Osteoblast (primary cell): ENCODE data around the gene OLFML2B. TPM values are rescaled to one million over a fixed set of nuclear protein-coding genes. Genes with fewer than 3 reads are reported as not detected.
"Not testable (repeated sequence)": the region's sequence is repeated elsewhere in the genome, so short reads cannot be mapped to it uniquely, and the experiment has no call there.

Source experiments
- DNase-seq: peaks from one replicate; pipeline ENCODE4 v3.0.0; 2011; ENCODE audit warnings: low spot score, mixed read lengths; ENCODE audit not compliant: insufficient read length; ENCODE audit errors: missing footprints
- H2AFZ ChIP-seq: 2 replicates; pipeline ENCODE4 v1.6.0; 2011; ENCODE audit warnings: mild to moderate bottlenecking, low read length
- H3K27ac ChIP-seq: 2 replicates; pipeline ENCODE4 v1.5.1; 2011; ENCODE audit warnings: mild to moderate bottlenecking, low read depth, low read length, moderate library complexity
- H3K27me3 ChIP-seq: 2 replicates; pipeline ENCODE4 v1.6.0; 2012; ENCODE audit warnings: mild to moderate bottlenecking, control low read depth, inconsistent platforms, low read length, moderate library complexity; ENCODE audit not compliant: insufficient read depth
- H3K36me3 ChIP-seq: 2 replicates; pipeline ENCODE4 v1.5.1; 2011; ENCODE audit warnings: mild to moderate bottlenecking, low read length, control low read depth, moderate library complexity; ENCODE audit not compliant: insufficient read depth
- H3K4me1 ChIP-seq: 2 replicates; pipeline ENCODE4 v1.5.1; 2011; ENCODE audit warnings: mild to moderate bottlenecking, low read length, control low read depth, moderate library complexity; ENCODE audit not compliant: insufficient read depth
- H3K4me2 ChIP-seq: 2 replicates; pipeline ENCODE4 v1.6.0; 2011; ENCODE audit warnings: mild to moderate bottlenecking, low read length; ENCODE audit not compliant: insufficient read depth
- H3K4me3 ChIP-seq: fragments of 200-600 bp; sonication (generic); 3 replicates; pipeline ENCODE4 v1.5.1; 2012; ENCODE audit warnings: mild to moderate bottlenecking, low read length, inconsistent platforms; ENCODE audit not compliant: insufficient read depth
- H3K79me2 ChIP-seq: 2 replicates; pipeline ENCODE4 v1.6.0; 2012; ENCODE audit warnings: mild to moderate bottlenecking, low read length, control low read depth, inconsistent platforms; ENCODE audit not compliant: insufficient read depth
- H3K9me3 ChIP-seq: 2 replicates; pipeline ENCODE4 v1.5.1; 2011; ENCODE audit warnings: low read depth, low read length, control low read depth
- H4K20me1 ChIP-seq: 2 replicates; pipeline ENCODE4 v1.6.0; 2012; ENCODE audit warnings: mild to moderate bottlenecking, low read length, control low read depth; ENCODE audit not compliant: insufficient read depth
- total RNA-seq: library from RNA; depleted of rRNA; stranded (reverse); fragments of >200 nt; gene quantifications from 2 replicates; pipeline ENCODE4 v1.2.3, GENCODE V29; 2012
- TF ChIP-seq, protein P1 (sequence below): IDR thresholded peaks from 2 replicates; pipeline ENCODE4 v1.5.1; 2011; ENCODE audit warnings: mild to moderate bottlenecking, low read depth, low read length, moderate library complexity; ENCODE audit errors: extremely low read depth

The OLFML2B gene
- total RNA-seq, 1 donor, result 49.9 TPM

- H3K4me2 ChIP-seq, result no peak overlapping the region
- no peaks in the 10 kb centered on the region for H4K20me1 ChIP-seq
- H3K27me3 ChIP-seq, result peaks cover 21% of the 10 kb centered on the region
- DNase-seq, result no peak
- H3K4me1 ChIP-seq, result peaks cover 7% of the 10 kb centered on the region
- no peaks in the 10 kb centered on the region for H3K9me3 ChIP-seq
- no peaks in the 10 kb centered on the region for H3K79me2 ChIP-seq
- no peaks in the 10 kb centered on the region for H3K36me3 ChIP-seq
- TF ChIP-seq, protein P1, sequence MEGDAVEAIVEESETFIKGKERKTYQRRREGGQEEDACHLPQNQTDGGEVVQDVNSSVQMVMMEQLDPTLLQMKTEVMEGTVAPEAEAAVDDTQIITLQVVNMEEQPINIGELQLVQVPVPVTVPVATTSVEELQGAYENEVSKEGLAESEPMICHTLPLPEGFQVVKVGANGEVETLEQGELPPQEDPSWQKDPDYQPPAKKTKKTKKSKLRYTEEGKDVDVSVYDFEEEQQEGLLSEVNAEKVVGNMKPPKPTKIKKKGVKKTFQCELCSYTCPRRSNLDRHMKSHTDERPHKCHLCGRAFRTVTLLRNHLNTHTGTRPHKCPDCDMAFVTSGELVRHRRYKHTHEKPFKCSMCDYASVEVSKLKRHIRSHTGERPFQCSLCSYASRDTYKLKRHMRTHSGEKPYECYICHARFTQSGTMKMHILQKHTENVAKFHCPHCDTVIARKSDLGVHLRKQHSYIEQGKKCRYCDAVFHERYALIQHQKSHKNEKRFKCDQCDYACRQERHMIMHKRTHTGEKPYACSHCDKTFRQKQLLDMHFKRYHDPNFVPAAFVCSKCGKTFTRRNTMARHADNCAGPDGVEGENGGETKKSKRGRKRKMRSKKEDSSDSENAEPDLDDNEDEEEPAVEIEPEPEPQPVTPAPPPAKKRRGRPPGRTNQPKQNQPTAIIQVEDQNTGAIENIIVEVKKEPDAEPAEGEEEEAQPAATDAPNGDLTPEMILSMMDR, result no peak
- no peak overlapping the region for H3K27ac ChIP-seq
- H3K4me3 ChIP-seq, result no peak overlapping the region
- no peak overlapping the region for H2AFZ ChIP-seq
Observed at GRCh38 chr1:162056579-162056978, 32.9 kb upstream of the OLFML2B start.

- Histone ChIP-seq H3K36me3 (no peaks in the 10 kb centered on the region), H3K27ac (no peak overlapping the region), H3K9me3 (no peaks in the 10 kb centered on the region), H4K20me1 (no peaks in the 10 kb centered on the region), H3K27me3 (peaks cover 21% of the 10 kb centered on the region), H3K4me1 (peaks cover 7% of the 10 kb centered on the region), H3K79me2 (no peaks in the 10 kb centered on the region), H2AFZ (peak overlapping the region; percentile 51), H3K4me2 (no peak overlapping the region), H3K4me3 (no peak overlapping the region)
- peak; percentile 85 for DNase-seq
- TF ChIP-seq, protein P1, result peak; percentile 93
Observed at GRCh38 chr1:162056043-162056442, 32.4 kb upstream of the OLFML2B start.

DNA sequence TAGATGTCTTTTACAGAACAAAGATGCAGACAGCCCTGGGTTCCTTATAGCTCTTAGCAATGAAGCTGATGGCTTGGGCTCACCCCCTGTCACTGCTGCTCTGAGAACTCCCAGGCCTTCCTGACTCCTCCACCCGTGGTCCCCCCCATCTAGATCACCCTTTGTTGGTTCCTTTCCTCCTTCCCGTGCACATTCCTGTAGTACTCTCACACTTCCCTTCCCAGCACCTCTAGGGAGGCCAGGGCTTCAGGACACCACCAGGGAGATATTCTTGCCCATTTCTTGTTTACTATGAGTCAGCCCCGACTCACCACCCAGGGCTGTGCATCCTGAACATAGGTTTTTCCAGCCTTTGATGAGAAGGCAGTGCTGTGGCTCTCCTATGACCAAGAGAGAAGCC lies 31.4 kb upstream of the OLFML2B start:
- Histone ChIP-seq H2AFZ (peak overlapping the region; percentile 64), H3K4me1 (peaks cover 7% of the 10 kb centered on the region), H3K27ac (no peak overlapping the region), H4K20me1 (no peaks in the 10 kb centered on the region), H3K4me2 (peak overlapping the region; percentile 3), H3K36me3 (no peaks in the 10 kb centered on the region), H3K9me3 (no peaks in the 10 kb centered on the region), H3K79me2 (no peaks in the 10 kb centered on the region), H3K4me3 (no peak overlapping the region), H3K27me3 (peaks cover 25% of the 10 kb centered on the region)
- DNase-seq, result no peak
- TF ChIP-seq, protein P1, result no peak

DNA sequence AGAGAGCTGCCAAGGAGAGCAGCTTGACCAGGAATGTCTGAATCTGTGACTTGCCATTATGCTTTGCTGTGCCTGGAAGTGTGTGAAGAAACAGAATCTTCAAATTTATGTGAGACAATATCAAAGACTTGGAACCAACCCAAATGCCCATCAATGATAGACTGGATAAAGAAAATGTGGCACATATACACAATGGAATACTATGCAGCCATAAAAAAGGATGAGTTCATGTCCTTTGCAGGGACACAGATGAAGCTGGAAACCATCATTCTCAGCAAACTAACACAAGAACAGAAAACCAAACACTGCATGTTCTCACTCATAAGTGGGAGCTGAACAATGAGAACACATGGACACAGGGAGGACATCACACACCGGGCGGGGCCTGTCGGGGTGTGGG lies 30.3 kb upstream of the OLFML2B start:
- not testable (repeated sequence) for H3K27ac ChIP-seq, H4K20me1 ChIP-seq, H2AFZ ChIP-seq, H3K4me1 ChIP-seq, H3K4me2 ChIP-seq, H3K4me3 ChIP-seq, H3K36me3 ChIP-seq, DNase-seq, H3K79me2 ChIP-seq, H3K9me3 ChIP-seq
- peaks cover 14% of the 10 kb centered on the region for H3K27me3 ChIP-seq
